ENCODE results near the gene TSEN2. TPM values are rescaled to one million over a fixed set of nuclear protein-coding genes. Genes with fewer than 3 reads are reported as not detected.

TSEN2 gene
- total and polyA plus RNA-seq, 9 of the 15 experiments (the other 6 are each of a cell fraction or from before 2014, with no cell fraction given), result 38.5 to 76.3 (median 46.6) TPM

DNA sequence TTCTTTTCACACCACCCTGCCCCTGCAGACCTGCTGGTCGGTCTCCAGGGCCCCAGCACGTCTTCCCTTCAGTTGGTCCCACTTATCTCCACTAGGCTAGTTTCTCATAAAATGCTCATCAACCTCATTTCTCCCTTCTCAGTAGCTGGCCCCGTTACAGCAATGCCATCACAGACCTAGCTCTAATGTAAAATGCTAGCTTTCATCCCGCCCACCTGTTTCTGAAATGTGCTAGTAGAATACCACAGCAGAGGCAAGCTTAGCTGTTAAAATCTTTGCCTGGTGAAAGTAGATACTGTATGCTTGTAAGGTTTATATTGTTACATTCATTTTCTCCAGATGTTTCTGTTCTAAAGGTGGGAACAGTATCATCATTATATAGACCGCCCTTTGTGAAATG lies 47.9 kb downstream of the TSEN2 start:
- Histone ChIP-seq H2AFZ (ENCODE audit: low read depth, low read length) (no peak overlapping the region), H3K4me2 (ENCODE audit: insufficient read depth, low read length) (no peak overlapping the region), H3K27me3 (ENCODE audit: control insufficient read depth in 2 of 2, insufficient read depth in 2 of 2, low read length in 2 of 2) (no peaks in the 10 kb centered on the region), H3K9ac (ENCODE audit: insufficient read depth in 1 of 2, low read depth in 2 of 2, low read length in 2 of 2) (no peak overlapping the region), H3K9me3 (replicated peaks; ENCODE audit: control insufficient read depth, insufficient read depth, low read depth, low read length) (no peaks in the 10 kb centered on the region), H3K9me1 (ENCODE audit: control insufficient read depth, insufficient read depth, low read length) (no peaks in the 10 kb centered on the region), H3K27ac (ENCODE audit: extremely low read depth, low read depth, low read length) (no peak overlapping the region), H3K4me3 (no peak overlapping the region), H3K4me1 (replicated peaks in 1 of 2; ENCODE audit: control insufficient read depth in 2 of 2, insufficient read depth in 2 of 2, low read length in 2 of 2) (no peaks in the 10 kb centered on the region), H3K36me3 (ENCODE audit: control insufficient read depth, insufficient read depth, low read length) (peaks cover 67% of the 10 kb centered on the region), H4K20me1 (replicated peaks; ENCODE audit: control insufficient read depth, insufficient read depth, low read length) (no peaks in the 10 kb centered on the region), H3K79me2 (ENCODE audit: control insufficient read depth, insufficient read depth, low read length) (no peaks in the 10 kb centered on the region)
- intact Hi-C loops (cut with micrococcal nuclease) (no loop called here), in situ Hi-C loops (cut with MboI) (no loop called here)
- WGBS (ENCODE audit: insufficient coverage, low coverage, missing lambda C conversion rate), result 93% methylated on average over 5 of the region's 5 CpGs
- ChIA-PET CTCF (ENCODE audit: low intra/inter-chr PET ratio) (no interaction called here), POLR2A (interaction anchor here (0.7 to 1.5 kb wide), 5 partner anchors 9 to 1703 kb away, joined by 3 to 5 read pairs (median 3); partner anchors contain the start of gene MKRN2OS)
- no peak for ATAC-seq
- TF ChIP-seq NCOR1 (IDR thresholded peaks at IDR 0.05), result no peak
- TF ChIP-seq SMARCB1 (IDR thresholded peaks at IDR 0.05; ENCODE audit: insufficient read length, low read depth), result no peak
- TF ChIP-seq KHSRP (IDR thresholded peaks at IDR 0.05), result no peak
- no peak for TF ChIP-seq BHLHE40 (IDR thresholded peaks at IDR 0.05; ENCODE audit: low read length)
- TF ChIP-seq POLR2AphosphoS2 (IDR thresholded peaks at IDR 0.05; ENCODE audit: low read length), result no peak
- no peak for TF ChIP-seq NFIC (IDR thresholded peaks at IDR 0.05)
- TF ChIP-seq, protein P1, sequence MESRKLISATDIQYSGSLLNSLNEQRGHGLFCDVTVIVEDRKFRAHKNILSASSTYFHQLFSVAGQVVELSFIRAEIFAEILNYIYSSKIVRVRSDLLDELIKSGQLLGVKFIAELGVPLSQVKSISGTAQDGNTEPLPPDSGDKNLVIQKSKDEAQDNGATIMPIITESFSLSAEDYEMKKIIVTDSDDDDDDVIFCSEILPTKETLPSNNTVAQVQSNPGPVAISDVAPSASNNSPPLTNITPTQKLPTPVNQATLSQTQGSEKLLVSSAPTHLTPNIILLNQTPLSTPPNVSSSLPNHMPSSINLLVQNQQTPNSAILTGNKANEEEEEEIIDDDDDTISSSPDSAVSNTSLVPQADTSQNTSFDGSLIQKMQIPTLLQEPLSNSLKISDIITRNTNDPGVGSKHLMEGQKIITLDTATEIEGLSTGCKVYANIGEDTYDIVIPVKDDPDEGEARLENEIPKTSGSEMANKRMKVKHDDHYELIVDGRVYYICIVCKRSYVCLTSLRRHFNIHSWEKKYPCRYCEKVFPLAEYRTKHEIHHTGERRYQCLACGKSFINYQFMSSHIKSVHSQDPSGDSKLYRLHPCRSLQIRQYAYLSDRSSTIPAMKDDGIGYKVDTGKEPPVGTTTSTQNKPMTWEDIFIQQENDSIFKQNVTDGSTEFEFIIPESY (CRISPR knock-in tag; IDR thresholded peaks at IDR 0.05), result no peak
- no peak for TF ChIP-seq ADNP (tag; IDR thresholded peaks at IDR 0.05)
- TF ChIP-seq CCAR2 (IDR thresholded peaks at IDR 0.05; ENCODE audit: low read depth, low read length), result no peak
- TF ChIP-seq SOX6 (IDR thresholded peaks at IDR 0.05), result no peak
- TF ChIP-seq RAD21 (CRISPR knock-in tag; conservative IDR thresholded peaks at IDR 0.05 in 1 of 2, IDR thresholded peaks at IDR 0.05 in 1 of 2), result no peak
- no peak for TF ChIP-seq PHF21A (IDR thresholded peaks at IDR 0.05; ENCODE audit: borderline replicate concordance, low read depth)
- no peak for TF ChIP-seq RFX7 (CRISPR knock-in tag; IDR thresholded peaks at IDR 0.05)
- no peak for TF ChIP-seq ELF2 (CRISPR knock-in tag; IDR thresholded peaks at IDR 0.05)
- TF ChIP-seq, protein P2, sequence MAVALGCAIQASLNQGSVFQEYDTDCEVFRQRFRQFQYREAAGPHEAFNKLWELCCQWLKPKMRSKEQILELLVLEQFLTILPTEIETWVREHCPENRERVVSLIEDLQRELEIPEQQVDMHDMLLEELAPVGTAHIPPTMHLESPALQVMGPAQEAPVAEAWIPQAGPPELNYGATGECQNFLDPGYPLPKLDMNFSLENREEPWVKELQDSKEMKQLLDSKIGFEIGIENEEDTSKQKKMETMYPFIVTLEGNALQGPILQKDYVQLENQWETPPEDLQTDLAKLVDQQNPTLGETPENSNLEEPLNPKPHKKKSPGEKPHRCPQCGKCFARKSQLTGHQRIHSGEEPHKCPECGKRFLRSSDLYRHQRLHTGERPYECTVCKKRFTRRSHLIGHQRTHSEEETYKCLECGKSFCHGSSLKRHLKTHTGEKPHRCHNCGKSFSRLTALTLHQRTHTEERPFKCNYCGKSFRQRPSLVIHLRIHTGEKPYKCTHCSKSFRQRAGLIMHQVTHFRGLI (CRISPR knock-in tag; IDR thresholded peaks at IDR 0.05), result no peak
- TF ChIP-seq SETDB1 (IDR thresholded peaks at IDR 0.05; ENCODE audit: low read length), result no peak
- no peak for TF ChIP-seq NR2F6 (CRISPR knock-in tag; IDR thresholded peaks at IDR 0.05)
- FAIRE-seq, result no peak
- BruUV-seq (replicated peaks), result no TSS peak
- DNase-seq (ENCODE audit: extremely low read depth in 1 of 4, low spot score in 3 of 4), result no peak

Measured in K562 (cell line).